ENCODE data around the gene ZFPM1.
"Not testable (repeated sequence)": the region's sequence is repeated elsewhere in the genome, so short reads cannot be mapped to it uniquely, and the experiment has no call there.

The ZFPM1 gene

GRCh38 chr16:88503771-88504488 is 50.9 kb downstream of the ZFPM1 start:
- DNase-seq, result no peak

GRCh38 chr16:88504489-88505404 is 51.7 kb downstream of the ZFPM1 start:
- no peak for DNase-seq

DNA sequence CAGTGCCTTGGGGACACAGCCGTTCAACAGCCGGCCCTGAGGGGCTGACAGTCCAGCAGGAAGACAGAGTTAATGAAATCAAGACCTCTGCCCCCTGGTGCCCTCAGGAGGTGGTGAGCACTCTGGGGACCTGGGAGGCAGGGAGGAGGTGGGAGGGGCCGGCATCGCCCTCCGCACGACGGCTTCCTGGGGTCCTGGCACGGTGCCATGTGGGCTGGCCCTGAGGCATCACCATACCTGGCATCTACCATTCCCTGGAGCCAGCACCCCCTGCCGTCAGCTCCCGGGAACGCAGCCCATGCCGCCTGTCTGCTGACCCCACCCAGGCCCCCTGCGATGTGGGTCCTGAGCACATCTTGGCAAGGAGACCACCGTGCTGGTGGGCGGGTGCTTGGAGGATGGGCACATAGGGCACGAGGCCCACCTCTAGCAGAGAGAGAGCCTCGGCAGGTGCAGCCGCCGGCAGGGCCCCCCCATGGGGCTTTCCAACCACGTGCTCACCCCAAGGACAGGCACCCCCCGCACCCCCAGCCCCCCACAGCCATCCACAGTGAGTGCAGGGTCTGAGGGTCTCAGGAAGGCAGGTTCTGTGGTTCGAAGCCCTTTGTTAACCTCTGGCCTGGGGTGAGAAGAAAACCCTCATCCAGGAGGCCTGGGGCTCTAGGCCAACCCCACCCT is 52.5 kb downstream of the ZFPM1 start:
- no peak for DNase-seq

- no peak for DNase-seq
Measured at GRCh38 chr16:88506723-88507122, 53.6 kb downstream of the ZFPM1 start.

DNA sequence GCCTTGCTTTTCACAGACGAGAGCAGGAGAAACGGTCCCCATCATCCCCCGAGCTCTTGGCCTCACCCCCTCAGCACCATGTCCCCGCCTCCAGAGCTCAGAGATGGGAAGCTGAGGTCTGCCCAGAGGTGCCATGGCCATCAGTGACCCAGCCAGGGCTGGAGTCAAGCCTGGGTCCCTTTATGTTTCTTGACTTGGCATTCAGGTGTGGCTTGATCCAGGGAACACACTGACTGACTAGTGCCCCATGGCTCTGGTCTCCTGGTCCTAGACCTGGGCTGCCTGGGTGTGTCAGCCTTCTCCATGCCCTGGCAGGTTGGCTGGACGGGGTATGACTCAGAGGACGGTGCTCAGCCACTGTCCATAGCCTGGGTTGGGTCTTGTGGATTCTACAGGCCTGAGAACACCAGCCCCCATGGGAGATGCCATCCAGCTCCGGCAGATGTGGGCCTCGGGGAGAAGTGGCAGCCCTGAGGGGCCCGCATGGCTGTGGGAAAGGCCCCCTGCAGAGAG is 54.2 kb downstream of the ZFPM1 start:
- DNase-seq, result no peak

DNA sequence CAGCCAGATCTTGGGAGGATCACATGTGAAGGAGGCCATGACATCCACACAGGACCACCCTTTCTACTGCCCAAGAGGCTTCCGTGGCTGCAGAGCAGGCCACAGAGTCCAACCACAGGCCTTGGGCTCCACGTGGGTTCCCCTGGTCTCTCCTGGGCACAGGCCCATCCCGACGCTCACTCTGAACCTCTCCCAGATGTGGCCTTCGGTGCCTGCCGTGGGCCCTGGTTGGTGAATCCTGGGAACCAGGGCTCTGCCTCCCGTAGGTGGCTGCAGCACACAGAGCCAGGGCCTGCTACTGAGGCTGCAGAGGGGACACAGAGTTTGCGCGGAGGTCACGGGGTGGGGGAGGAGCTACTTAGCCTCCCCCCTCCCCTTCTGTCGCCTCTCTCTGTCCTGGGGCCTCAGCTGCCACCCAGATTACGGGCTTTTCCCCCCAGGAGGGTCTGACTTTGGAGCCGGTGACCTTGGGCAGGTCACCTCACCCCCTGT is 55.3 kb downstream of the ZFPM1 start:
- no peak for DNase-seq

DNA sequence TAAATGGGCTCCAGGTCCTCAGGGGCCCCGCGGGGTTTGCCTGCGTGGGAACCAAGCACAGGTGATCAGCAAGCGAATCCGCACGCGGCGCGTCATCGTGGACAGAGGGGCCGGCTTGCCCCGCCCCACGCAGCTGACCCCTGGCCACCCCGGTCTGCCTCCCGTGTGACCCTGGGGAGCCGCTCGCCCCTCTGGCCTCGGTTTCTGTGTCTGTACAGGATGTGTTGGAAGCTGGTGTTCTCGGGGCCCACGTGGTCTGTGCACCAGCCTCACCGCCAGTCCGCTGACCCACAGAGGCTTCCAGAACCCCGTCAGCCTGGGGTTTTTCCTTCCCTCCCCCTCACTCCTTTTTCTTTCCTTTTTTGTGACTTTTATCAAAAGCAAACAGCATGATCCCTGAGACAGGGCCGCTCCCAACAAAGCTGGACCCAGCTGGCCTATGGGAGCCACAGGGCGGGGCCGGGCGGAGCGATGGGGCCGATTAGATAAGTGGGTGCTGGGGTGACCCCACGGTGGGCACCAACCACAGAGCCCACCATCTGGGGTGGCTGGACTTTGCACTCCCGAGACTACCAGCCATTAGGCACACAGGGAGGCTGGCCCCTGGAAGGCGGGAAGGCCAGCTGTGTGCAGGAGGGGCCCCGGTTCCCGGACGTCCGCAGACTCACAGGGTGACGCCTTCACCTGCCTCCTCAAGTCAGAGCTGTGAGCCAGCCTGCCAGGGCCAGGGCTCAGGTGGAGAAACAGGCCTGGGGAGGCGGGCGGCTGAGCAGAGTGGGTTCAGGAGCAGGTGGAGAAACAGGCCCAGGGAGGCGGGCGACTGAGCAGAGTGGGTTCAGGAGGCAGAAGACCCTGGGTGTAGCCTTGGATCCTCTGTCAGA is 56.0 kb downstream of the ZFPM1 start:
- no peak for DNase-seq

- no peak for DNase-seq
Measured at GRCh38 chr16:88509749-88510069, 56.6 kb downstream of the ZFPM1 start.

- no peak for DNase-seq
Measured at GRCh38 chr16:88510091-88510994, 57.3 kb downstream of the ZFPM1 start.

GRCh38 chr16:88511060-88511459 is 58.0 kb downstream of the ZFPM1 start:
- no peak for DNase-seq

- DNase-seq, result no peak
Measured at GRCh38 chr16:88511906-88512305, 58.8 kb downstream of the ZFPM1 start.

DNA sequence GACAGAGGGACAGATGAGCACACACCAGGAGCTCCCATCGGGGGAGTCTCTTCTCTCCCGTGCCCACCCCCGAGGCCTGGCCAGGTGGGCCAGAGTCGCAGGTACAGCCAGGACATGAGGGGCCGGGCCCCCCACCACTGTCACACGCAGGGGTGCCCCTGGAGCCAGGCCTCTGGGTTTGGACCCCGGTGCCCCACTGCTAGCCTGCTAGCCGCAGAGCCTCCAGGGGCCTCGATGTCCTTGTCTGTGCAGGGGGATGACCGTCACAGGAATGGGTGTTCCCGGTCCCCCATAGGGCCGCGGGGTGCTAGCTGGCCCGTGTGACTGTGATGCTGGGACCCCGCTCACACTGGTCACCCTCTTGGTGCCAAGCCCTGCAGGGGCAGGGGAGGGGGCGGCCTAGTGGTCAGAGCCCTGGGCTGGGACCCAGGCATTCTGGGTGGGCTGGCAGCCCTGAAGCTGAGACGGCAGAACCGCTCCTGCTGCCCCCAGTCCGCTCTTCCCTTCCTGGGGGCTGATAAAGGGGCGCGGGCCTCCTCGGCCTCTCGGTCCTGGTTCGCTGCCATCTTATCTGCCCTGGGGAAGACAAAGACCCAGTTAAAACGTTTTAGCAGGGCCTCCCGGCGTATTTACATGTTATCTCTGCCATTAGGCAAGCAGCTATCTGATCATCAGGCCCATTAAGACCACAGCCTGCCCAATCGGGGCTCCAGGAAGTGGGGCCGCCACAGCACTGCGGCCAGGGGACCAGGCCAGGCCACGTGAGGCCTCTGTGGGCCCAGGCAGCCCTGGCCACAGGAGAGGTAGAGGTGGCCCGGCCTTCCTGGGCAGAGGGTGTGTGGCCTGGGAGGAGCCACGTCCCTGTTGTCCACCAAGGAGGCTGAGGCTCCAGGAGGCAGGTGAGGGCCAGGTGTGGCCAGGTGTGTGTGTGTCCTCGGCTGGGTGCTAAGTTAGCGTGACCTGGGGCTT is 59.9 kb downstream of the ZFPM1 start:
- no peak for DNase-seq

DNA sequence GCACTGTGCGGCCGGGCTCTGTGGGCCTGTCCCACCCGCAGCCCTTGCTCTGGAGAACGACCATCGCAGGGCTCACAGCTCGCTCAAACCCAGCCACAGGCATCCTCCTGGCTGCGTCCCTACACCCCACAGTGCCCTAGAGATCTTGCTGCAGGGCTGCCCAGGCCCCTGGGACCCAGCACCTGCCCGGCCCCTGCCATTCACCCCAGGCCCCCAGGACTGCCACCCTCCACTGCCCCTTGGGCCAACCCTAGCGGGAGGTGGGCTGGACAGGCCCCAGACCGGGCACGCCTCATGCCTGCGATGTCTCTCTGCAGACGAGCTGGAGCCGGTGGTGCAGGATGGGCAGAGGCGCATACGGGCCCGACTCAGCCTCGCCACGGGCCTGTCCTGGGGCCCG is 61.0 kb downstream of the ZFPM1 start:
- DNase-seq, result no peak

- no peak for DNase-seq
Measured at GRCh38 chr16:88514526-88515232, 61.6 kb downstream of the ZFPM1 start.

GRCh38 chr16:88515371-88515770 is 62.3 kb downstream of the ZFPM1 start:
- DNase-seq, result no peak

GRCh38 chr16:88515925-88516594 is 63.0 kb downstream of the ZFPM1 start:
- DNase-seq, result no peak

GRCh38 chr16:88516601-88517061 is 63.6 kb downstream of the ZFPM1 start:
- no peak for DNase-seq

- not testable (repeated sequence) for DNase-seq
Measured at GRCh38 chr16:88517208-88517774, 64.2 kb downstream of the ZFPM1 start.
